ENCODE results near the gene MGLL. TPM values are rescaled to one million over a fixed set of nuclear protein-coding genes. Genes with fewer than 3 reads are reported as not detected.

Gene MGLL
- total RNA-seq, 4 donors from 2014 or later, result 37.9 to 54.3 (median 45.2) TPM

DNA sequence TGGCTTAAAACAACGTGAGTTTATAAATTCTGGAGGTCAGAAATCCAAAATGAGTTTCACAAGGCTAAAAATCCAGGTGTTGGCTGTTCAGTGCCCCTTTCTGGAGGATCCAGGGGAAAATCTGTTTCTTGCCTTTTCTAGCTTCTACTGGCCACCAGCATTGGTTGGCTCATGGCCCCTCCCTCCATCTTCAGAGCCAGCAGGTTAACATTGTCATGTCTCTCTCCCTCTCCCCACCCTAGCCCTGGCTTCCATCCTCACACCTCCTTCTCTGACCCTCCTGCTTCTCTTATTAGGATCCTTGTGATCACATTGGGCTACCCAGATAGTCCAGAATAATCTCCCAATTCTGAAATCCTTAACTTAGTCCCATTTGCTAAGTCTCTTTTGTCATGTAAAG lies 32.9 kb upstream of the MGLL start:
- TF ChIP-seq POLR2AphosphoS5 (IDR thresholded peaks at IDR 0.05), result no peak
- TF ChIP-seq, protein P1, sequence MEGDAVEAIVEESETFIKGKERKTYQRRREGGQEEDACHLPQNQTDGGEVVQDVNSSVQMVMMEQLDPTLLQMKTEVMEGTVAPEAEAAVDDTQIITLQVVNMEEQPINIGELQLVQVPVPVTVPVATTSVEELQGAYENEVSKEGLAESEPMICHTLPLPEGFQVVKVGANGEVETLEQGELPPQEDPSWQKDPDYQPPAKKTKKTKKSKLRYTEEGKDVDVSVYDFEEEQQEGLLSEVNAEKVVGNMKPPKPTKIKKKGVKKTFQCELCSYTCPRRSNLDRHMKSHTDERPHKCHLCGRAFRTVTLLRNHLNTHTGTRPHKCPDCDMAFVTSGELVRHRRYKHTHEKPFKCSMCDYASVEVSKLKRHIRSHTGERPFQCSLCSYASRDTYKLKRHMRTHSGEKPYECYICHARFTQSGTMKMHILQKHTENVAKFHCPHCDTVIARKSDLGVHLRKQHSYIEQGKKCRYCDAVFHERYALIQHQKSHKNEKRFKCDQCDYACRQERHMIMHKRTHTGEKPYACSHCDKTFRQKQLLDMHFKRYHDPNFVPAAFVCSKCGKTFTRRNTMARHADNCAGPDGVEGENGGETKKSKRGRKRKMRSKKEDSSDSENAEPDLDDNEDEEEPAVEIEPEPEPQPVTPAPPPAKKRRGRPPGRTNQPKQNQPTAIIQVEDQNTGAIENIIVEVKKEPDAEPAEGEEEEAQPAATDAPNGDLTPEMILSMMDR (IDR thresholded peaks at IDR 0.05), result no peak
- no peak for TF ChIP-seq POLR2A (IDR thresholded peaks at IDR 0.05)
- no peak for TF ChIP-seq EP300 (IDR thresholded peaks at IDR 0.05)
- Histone ChIP-seq H3K4me3 (no peak overlapping the region), H3K4me1 (no peaks in the 10 kb centered on the region), H3K27ac (no peak overlapping the region), H3K9me3 (no peaks in the 10 kb centered on the region), H3K27me3 (no peaks in the 10 kb centered on the region), H3K36me3 (no peaks in the 10 kb centered on the region)
- no peak for DNase-seq (ENCODE audit: low spot score in 2 of 2)
- WGBS, result 81% methylated on average over 1 of the region's 1 CpG

DNA sequence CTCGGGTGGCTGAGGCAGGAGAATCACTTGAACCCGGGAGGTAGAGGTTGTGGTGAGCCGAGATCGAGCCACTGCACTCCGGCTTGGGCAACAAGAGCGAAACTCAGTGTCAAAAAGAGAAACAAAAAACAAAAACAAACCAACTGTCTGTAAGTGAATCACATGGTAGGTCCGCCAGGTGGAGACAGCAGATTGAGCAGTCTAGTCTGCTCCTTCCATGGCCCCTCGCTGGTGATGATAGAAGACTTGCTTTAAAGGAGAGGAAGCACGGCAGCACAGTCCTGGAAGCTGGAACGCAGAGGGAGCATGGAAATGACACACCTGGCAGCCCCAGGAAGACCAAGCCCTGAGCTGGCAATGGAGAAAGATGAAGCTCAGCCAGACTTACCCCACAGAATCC lies 31.4 kb upstream of the MGLL start:
- TF ChIP-seq EP300 (IDR thresholded peaks at IDR 0.05) (no peak), POLR2AphosphoS5 (IDR thresholded peaks at IDR 0.05) (no peak), POLR2A (IDR thresholded peaks at IDR 0.05) (no peak)
- TF ChIP-seq, protein P1 (IDR thresholded peaks at IDR 0.05), result no peak
- Histone ChIP-seq H3K4me1 (peaks cover 3% of the 10 kb centered on the region), H3K36me3 (no peaks in the 10 kb centered on the region), H3K9me3 (no peaks in the 10 kb centered on the region), H3K27me3 (no peaks in the 10 kb centered on the region), H3K27ac (no peak overlapping the region), H3K4me3 (no peak overlapping the region)
- DNase-seq (ENCODE audit: low spot score in 2 of 2), result no peak
- 91% methylated on average over 10 of the region's 10 CpGs for WGBS

GRCh38 chr3:127851899-127852298 lies 29.6 kb upstream of the MGLL start:
- Histone ChIP-seq H3K4me3 (no peak overlapping the region), H3K4me1 (peaks cover 12% of the 10 kb centered on the region), H3K9me3 (no peaks in the 10 kb centered on the region), H3K36me3 (no peaks in the 10 kb centered on the region), H3K27ac (no peak overlapping the region), H3K27me3 (no peaks in the 10 kb centered on the region)
- WGBS, result 87% methylated on average over 9 of the region's 9 CpGs
- DNase-seq (ENCODE audit: low spot score in 2 of 2), result no peak
- TF ChIP-seq POLR2A (IDR thresholded peaks at IDR 0.05) (no peak), POLR2AphosphoS5 (IDR thresholded peaks at IDR 0.05) (no peak), EP300 (IDR thresholded peaks at IDR 0.05) (no peak)
- TF ChIP-seq, protein P1 (IDR thresholded peaks at IDR 0.05), result no peak

- Histone ChIP-seq H3K27ac (no peak overlapping the region), H3K27me3 (no peaks in the 10 kb centered on the region)
- 81% methylated on average over 5 of the region's 5 CpGs for WGBS
Observed at GRCh38 chr3:127849368-127849767, 27.1 kb upstream of the MGLL start.

GRCh38 chr3:127848131-127849129 lies 26.1 kb upstream of the MGLL start:
- H3K9me3 ChIP-seq, result no peaks in the 10 kb centered on the region
- H3K36me3 ChIP-seq, result no peaks in the 10 kb centered on the region
- H3K4me1 ChIP-seq, result peaks cover 12% of the 10 kb centered on the region
- TF ChIP-seq, protein P1 (IDR thresholded peaks at IDR 0.05), result no peak
- TF ChIP-seq EP300 (IDR thresholded peaks at IDR 0.05) (no peak), POLR2AphosphoS5 (IDR thresholded peaks at IDR 0.05) (no peak), POLR2A (IDR thresholded peaks at IDR 0.05) (no peak)
- H3K27ac ChIP-seq, result no peak overlapping the region
- 45% methylated on average over 9 of the region's 9 CpGs for WGBS
- no peak overlapping the region for H3K4me3 ChIP-seq
- no peak for DNase-seq (ENCODE audit: low spot score in 2 of 2)
- H3K27me3 ChIP-seq, result no peaks in the 10 kb centered on the region

More at GRCh38 chr3:127849368-127849767, 27.1 kb upstream of the MGLL start:
- TF ChIP-seq POLR2AphosphoS5 (IDR thresholded peaks at IDR 0.05), result no peak
- TF ChIP-seq, protein P1 (IDR thresholded peaks at IDR 0.05), result no peak
- no peak for TF ChIP-seq POLR2A (IDR thresholded peaks at IDR 0.05)
- TF ChIP-seq EP300 (IDR thresholded peaks at IDR 0.05), result no peak
- DNase-seq (ENCODE audit: low spot score in 2 of 2), result no peak
- Histone ChIP-seq H3K9me3 (no peaks in the 10 kb centered on the region), H3K36me3 (no peaks in the 10 kb centered on the region), H3K4me1 (peaks cover 12% of the 10 kb centered on the region), H3K4me3 (no peak overlapping the region)

All from suprapubic skin (tissue), 4 donors.